Measurements from ENCODE around the gene CHST10.

DNA sequence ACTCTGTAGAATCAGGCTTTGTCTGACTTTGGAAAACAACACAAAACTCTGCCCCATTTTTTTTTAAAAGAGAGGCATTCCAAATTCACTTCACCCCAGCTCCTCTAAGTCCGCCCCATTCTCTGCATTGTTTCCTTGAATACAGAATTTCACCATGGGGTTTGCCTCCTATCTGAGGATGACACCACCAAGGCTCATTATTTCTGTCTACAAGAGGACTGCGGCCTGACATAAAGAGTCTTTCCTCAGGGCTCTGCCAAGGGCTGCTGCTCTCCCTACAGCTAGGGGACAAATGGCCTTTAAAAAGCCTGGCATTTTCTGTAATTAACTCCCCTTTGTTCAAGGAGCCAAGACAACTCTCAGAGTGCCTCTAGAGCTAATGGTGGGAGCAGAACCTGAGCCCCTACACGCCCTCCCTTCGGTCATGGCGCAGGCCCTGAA lies 4.6 kb downstream of the CHST10 start:
- no peak for TF ChIP-seq FOS (IDR thresholded peaks at IDR 0.05; ENCODE audit: borderline replicate concordance, insufficient read depth, low read length)
- no peak for TF ChIP-seq POLR2AphosphoS5 (IDR thresholded peaks at IDR 0.05; ENCODE audit: insufficient read depth, low read depth, low read length)
- TF ChIP-seq, protein P1, sequence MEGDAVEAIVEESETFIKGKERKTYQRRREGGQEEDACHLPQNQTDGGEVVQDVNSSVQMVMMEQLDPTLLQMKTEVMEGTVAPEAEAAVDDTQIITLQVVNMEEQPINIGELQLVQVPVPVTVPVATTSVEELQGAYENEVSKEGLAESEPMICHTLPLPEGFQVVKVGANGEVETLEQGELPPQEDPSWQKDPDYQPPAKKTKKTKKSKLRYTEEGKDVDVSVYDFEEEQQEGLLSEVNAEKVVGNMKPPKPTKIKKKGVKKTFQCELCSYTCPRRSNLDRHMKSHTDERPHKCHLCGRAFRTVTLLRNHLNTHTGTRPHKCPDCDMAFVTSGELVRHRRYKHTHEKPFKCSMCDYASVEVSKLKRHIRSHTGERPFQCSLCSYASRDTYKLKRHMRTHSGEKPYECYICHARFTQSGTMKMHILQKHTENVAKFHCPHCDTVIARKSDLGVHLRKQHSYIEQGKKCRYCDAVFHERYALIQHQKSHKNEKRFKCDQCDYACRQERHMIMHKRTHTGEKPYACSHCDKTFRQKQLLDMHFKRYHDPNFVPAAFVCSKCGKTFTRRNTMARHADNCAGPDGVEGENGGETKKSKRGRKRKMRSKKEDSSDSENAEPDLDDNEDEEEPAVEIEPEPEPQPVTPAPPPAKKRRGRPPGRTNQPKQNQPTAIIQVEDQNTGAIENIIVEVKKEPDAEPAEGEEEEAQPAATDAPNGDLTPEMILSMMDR (IDR thresholded peaks at IDR 0.05; ENCODE audit: extremely low read depth in 1 of 2, insufficient read depth in 1 of 2, low read depth in 1 of 2, low read length in 2 of 2) = no peak
- TF ChIP-seq POLR2A (IDR thresholded peaks at IDR 0.05; ENCODE audit: low read depth, low read length) = no peak
- no peak for TF ChIP-seq GATA2 (IDR thresholded peaks at IDR 0.05; ENCODE audit: insufficient read depth, insufficient read length, low read depth, low read length)
- TF ChIP-seq EZH2 (IDR thresholded peaks at IDR 0.05; ENCODE audit: borderline replicate concordance, low read depth, low read length, severe bottlenecking) = no peak
- TF ChIP-seq, protein P2, sequence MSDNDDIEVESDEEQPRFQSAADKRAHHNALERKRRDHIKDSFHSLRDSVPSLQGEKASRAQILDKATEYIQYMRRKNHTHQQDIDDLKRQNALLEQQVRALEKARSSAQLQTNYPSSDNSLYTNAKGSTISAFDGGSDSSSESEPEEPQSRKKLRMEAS (IDR thresholded peaks at IDR 0.05; ENCODE audit: insufficient read depth, insufficient read length) = no peak
- TF ChIP-seq MYC (IDR thresholded peaks at IDR 0.05; ENCODE audit: low read depth, low read length) = no peak

Data from endothelial cell of umbilical vein (primary cell).